Occipital lobe (tissue), 2 donors: Measurements from ENCODE around the gene KIF2C. TPM values are rescaled to one million over a fixed set of nuclear protein-coding genes. Genes with fewer than 3 reads are reported as not detected.
"Not testable (repeated sequence)": the region's sequence is repeated elsewhere in the genome, so short reads cannot be mapped to it uniquely, and the experiment has no call there.

Experiments used
- DNase-seq: peaks from one replicate; lab custom pipeline; 2025; lab: John Stamatoyannopoulos, UW
- total RNA-seq: library from RNA; depleted of rRNA; stranded (reverse); fragments of >200 nt; gene quantifications from one replicate; pipeline ENCODE4 v1.2.3, GENCODE V29; 2014

KIF2C gene
- total RNA-seq, 1 donor from 2014 or later: 2.5 TPM

GRCh38 chr1:44792736-44793502, 53.3 kb downstream of the KIF2C start:
- DNase-seq: no peak

- not testable (repeated sequence) for DNase-seq
Observed at GRCh38 chr1:44797886-44798285, 58.2 kb downstream of the KIF2C start.

GRCh38 chr1:44798481-44799365, 59.1 kb downstream of the KIF2C start:
- DNase-seq: no peak

- peak; percentile 98 for DNase-seq
Observed at GRCh38 chr1:44799770-44800584, 60.3 kb downstream of the KIF2C start, which contains the start of gene PLK3. TSS of gene PLK3 (plus strand) at chr1:44800377. CDS start at chr1:44800464, 87 bp downstream.

- DNase-seq: no peak
Observed at GRCh38 chr1:44801491-44802305, 62.1 kb downstream of the KIF2C start.

GRCh38 chr1:44802306-44803061, 62.8 kb downstream of the KIF2C start:
- DNase-seq: peak; percentile 29

- no peak for DNase-seq
Observed at GRCh38 chr1:44803062-44803311, 63.4 kb downstream of the KIF2C start.

GRCh38 chr1:44803312-44804095, 63.9 kb downstream of the KIF2C start:
- DNase-seq: no peak

GRCh38 chr1:44805311-44806024, 65.8 kb downstream of the KIF2C start:
- DNase-seq: no peak

- no peak for DNase-seq
Observed at GRCh38 chr1:44806025-44806703, 66.5 kb downstream of the KIF2C start.

GRCh38 chr1:44806704-44807363, 67.2 kb downstream of the KIF2C start, which contains the start of gene DYNLT4:
TSS of gene DYNLT4 (minus strand) at chr1:44807351. CDS start at chr1:44806668, 683 bp downstream.
- DNase-seq: no peak

GRCh38 chr1:44807364-44808062, 67.9 kb downstream of the KIF2C start:
- DNase-seq: peak; percentile 47

- DNase-seq: peak; percentile 74
Observed at GRCh38 chr1:44808063-44808937, 68.7 kb downstream of the KIF2C start, which contains the start of gene BTBD19. TSS of gene BTBD19 (plus strand) at chr1:44808523. CDS start at chr1:44808821, 298 bp downstream.

GRCh38 chr1:44808938-44809917, 69.6 kb downstream of the KIF2C start:
- no peak for DNase-seq
